GM19035 (cell line): ENCODE results near the gene SARS1.
"Not testable (repeated sequence)": the region's sequence is repeated elsewhere in the genome, so short reads cannot be mapped to it uniquely, and the experiment has no call there.

Source experiments
- ATAC-seq: cut with Tn5 transposase; IDR thresholded peaks from one replicate; pipeline ENCODE4 v1.9.1; 2021; ENCODE audit not compliant: unreplicated experiment

Gene SARS1

GRCh38 chr1:109272831-109273547 lies 59.3 kb downstream of the SARS1 start:
- ATAC-seq, result no peak

GRCh38 chr1:109273570-109274288 lies 60.0 kb downstream of the SARS1 start:
- no peak for ATAC-seq

- no peak for ATAC-seq
Observed at GRCh38 chr1:109274533-109275476, 61.1 kb downstream of the SARS1 start.

GRCh38 chr1:109275706-109276345 lies 62.1 kb downstream of the SARS1 start:
- no peak for ATAC-seq

GRCh38 chr1:109277434-109278204 lies 63.9 kb downstream of the SARS1 start:
- ATAC-seq, result peak; percentile 66

GRCh38 chr1:109279615-109280278 lies 66.0 kb downstream of the SARS1 start:
- no peak for ATAC-seq

- ATAC-seq, result no peak
Observed at GRCh38 chr1:109280862-109281261, 67.1 kb downstream of the SARS1 start.

GRCh38 chr1:109281680-109282496 lies 68.2 kb downstream of the SARS1 start:
- no peak for ATAC-seq

GRCh38 chr1:109282497-109282951 lies 68.8 kb downstream of the SARS1 start:
- ATAC-seq, result no peak

- ATAC-seq, result peak; percentile 96
Observed at GRCh38 chr1:109282952-109283747, 69.4 kb downstream of the SARS1 start, which contains the start of gene PSRC1. PSRC1 (minus strand) TSS chr1:109283145.

GRCh38 chr1:109283748-109284600 lies 70.3 kb downstream of the SARS1 start:
- no peak for ATAC-seq

- not testable (repeated sequence) for ATAC-seq
Observed at GRCh38 chr1:109286762-109287161, 73.0 kb downstream of the SARS1 start.
